HepG2 (cell line): Measurements from ENCODE around the gene PELI1. TPM values are rescaled to one million over a fixed set of nuclear protein-coding genes. Genes with fewer than 3 reads are reported as not detected.

ENCODE experiments used
- AGO1 ChIP-seq: fragments of 200-400 bp; formaldehyde crosslinking; IDR thresholded peaks from 2 replicates; pipeline ENCODE4 v1.6.1; 2017; ENCODE audit warnings: mild to moderate bottlenecking, low read depth, low read length, moderate library complexity; ENCODE audit not compliant: poor library complexity, severe bottlenecking
- BRD4 ChIP-seq: sonication (generic); formaldehyde crosslinking; IDR thresholded peaks from 2 replicates; pipeline ENCODE4 v1.4.0; 2020; ENCODE audit warnings: missing genetic modification reagents
- DNMT3B ChIP-seq: conservative IDR thresholded peaks from 2 replicates; pipeline ENCODE4 v1.6.1; 2016; ENCODE audit warnings: missing biosample characterization, control low read depth
- KDM5B ChIP-seq: sonication (generic); formaldehyde crosslinking; IDR thresholded peaks from 2 replicates; pipeline ENCODE4 v1.4.0; 2020; ENCODE audit warnings: missing genetic modification reagents, mild to moderate bottlenecking, borderline replicate concordance
- MYNN ChIP-seq: sonication (generic); formaldehyde crosslinking; IDR thresholded peaks from 2 replicates; pipeline ENCODE4 v1.4.0; 2020; ENCODE audit warnings: mild to moderate bottlenecking, low read depth, missing genetic modification reagents
- SOX6 ChIP-seq, 2 experiments: fragments of 450-650 bp in 1 of 2; sonication (generic) in 1 of 2; formaldehyde crosslinking in 1 of 2; IDR thresholded peaks; 2 replicates each; pipeline versions ENCODE4 v1.4.0 to v1.6.1; 2017 to 2020; ENCODE audit warnings: antibody characterized with exemption in 1 of 2, mild to moderate bottlenecking in 1 of 2, missing genetic modification reagents in 1 of 2
- ZNF318 ChIP-seq: sonication (generic); formaldehyde crosslinking; IDR thresholded peaks from 2 replicates; pipeline ENCODE4 v1.4.0; 2020; ENCODE audit warnings: mild to moderate bottlenecking, missing genetic modification reagents
- ZNF841 ChIP-seq: sonication (generic); formaldehyde crosslinking; IDR thresholded peaks from 2 replicates; pipeline ENCODE4 v1.8.1; 2023; ENCODE audit warnings: missing genetic modification reagents, borderline replicate concordance
- polyA plus RNA-seq, 8 experiments: library from polyadenylated mRNA; depleted of rRNA in 3 of 8; stranded (reverse) in 7 of 8; unstranded in 1 of 8; fragments of >200 nt; fragmentation: Illumina TruSeq in 4 of 8; extraction: Trizol in 4 of 8; gene quantifications; 2 replicates each; pipeline versions ENCODE4 v1.2.1 to v1.2.3, GENCODE V29; 2011 to 2016; ENCODE audit warnings: low read depth in 4 of 8, missing spikeins in 1 of 8, mixed read lengths in 1 of 8; ENCODE audit not compliant: insufficient read depth in 1 of 8
- total RNA-seq, 5 experiments: library from RNA; depleted of rRNA; stranded (reverse); fragments of >200 nt; fragmentation: Illumina TruSeq; extraction: Trizol; gene quantifications; 2 replicates each; pipeline ENCODE4 v1.2.3, GENCODE V29; 2016; ENCODE audit warnings: low read depth in 1 of 5
- TF ChIP-seq, protein P1 (sequence below), 2 experiments: sonication (generic) in 1 of 2; formaldehyde crosslinking in 1 of 2; IDR thresholded peaks; 2 replicates each; pipeline versions ENCODE4 v1.6.1 to v1.9.0; 2014 to 2022; ENCODE audit warnings: antibody characterized with exemption in 1 of 2, borderline replicate concordance in 1 of 2, inconsistent platforms in 1 of 2, low read depth in 1 of 2, missing genetic modification reagents in 1 of 2
- TF ChIP-seq, protein P2 (sequence below): IDR thresholded peaks from 2 replicates; pipeline ENCODE4 v1.6.1; 2016; ENCODE audit warnings: control low read depth

Gene PELI1
- total and polyA plus RNA-seq, 2 of the 13 experiments (the other 11 are each of a cell fraction or from before 2014, with no cell fraction given), result 12.5 to 16.2 TPM

DNA sequence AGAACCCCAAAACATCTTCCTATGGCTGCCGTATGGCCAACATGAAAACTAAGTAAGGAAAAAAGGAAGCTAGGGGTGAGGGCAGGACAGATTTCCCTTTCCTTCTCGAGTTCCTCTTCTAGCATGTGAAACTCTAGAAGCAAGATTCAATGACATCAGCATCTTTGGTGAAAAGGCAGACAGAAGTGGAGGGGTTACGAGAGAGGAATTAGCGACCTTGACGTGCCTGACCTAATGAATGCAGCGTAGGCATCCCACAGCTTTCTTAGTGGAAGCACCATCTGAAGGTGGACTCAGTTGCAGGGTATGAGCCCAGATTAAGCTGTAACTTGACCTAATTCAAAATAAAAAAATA, 47.9 kb upstream of the PELI1 start (continued):
- TF ChIP-seq, protein P1, sequence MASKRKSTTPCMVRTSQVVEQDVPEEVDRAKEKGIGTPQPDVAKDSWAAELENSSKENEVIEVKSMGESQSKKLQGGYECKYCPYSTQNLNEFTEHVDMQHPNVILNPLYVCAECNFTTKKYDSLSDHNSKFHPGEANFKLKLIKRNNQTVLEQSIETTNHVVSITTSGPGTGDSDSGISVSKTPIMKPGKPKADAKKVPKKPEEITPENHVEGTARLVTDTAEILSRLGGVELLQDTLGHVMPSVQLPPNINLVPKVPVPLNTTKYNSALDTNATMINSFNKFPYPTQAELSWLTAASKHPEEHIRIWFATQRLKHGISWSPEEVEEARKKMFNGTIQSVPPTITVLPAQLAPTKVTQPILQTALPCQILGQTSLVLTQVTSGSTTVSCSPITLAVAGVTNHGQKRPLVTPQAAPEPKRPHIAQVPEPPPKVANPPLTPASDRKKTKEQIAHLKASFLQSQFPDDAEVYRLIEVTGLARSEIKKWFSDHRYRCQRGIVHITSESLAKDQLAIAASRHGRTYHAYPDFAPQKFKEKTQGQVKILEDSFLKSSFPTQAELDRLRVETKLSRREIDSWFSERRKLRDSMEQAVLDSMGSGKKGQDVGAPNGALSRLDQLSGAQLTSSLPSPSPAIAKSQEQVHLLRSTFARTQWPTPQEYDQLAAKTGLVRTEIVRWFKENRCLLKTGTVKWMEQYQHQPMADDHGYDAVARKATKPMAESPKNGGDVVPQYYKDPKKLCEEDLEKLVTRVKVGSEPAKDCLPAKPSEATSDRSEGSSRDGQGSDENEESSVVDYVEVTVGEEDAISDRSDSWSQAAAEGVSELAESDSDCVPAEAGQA (IDR thresholded peaks at IDR 0.05; ENCODE audit: low read depth), result no peak
- TF ChIP-seq, protein P1 (CRISPR knock-in tag; IDR thresholded peaks at IDR 0.05; ENCODE audit: borderline replicate concordance), result no peak
- no peak for TF ChIP-seq MYNN
- no peak for TF ChIP-seq SOX6 (IDR thresholded peaks at IDR 0.05)
- no peak for TF ChIP-seq SOX6 (CRISPR knock-in tag; IDR thresholded peaks at IDR 0.05)
- TF ChIP-seq DNMT3B, result no peak
- TF ChIP-seq KDM5B (CRISPR knock-in tag), result no peak
- no peak for TF ChIP-seq AGO1
- no peak for TF ChIP-seq BRD4 (CRISPR knock-in tag)
- TF ChIP-seq, protein P2, sequence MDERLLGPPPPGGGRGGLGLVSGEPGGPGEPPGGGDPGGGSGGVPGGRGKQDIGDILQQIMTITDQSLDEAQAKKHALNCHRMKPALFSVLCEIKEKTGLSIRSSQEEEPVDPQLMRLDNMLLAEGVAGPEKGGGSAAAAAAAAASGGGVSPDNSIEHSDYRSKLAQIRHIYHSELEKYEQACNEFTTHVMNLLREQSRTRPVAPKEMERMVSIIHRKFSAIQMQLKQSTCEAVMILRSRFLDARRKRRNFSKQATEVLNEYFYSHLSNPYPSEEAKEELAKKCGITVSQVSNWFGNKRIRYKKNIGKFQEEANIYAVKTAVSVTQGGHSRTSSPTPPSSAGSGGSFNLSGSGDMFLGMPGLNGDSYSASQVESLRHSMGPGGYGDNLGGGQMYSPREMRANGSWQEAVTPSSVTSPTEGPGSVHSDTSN (CRISPR knock-in tag), result no peak
- TF ChIP-seq ZNF318 (CRISPR knock-in tag), result no peak
- no peak for TF ChIP-seq ZNF841 (CRISPR knock-in tag)
